Measurements from ENCODE around the gene CD34.
"Not testable (repeated sequence)": the region's sequence is repeated elsewhere in the genome, so short reads cannot be mapped to it uniquely, and the experiment has no call there.

Gene CD34

DNA sequence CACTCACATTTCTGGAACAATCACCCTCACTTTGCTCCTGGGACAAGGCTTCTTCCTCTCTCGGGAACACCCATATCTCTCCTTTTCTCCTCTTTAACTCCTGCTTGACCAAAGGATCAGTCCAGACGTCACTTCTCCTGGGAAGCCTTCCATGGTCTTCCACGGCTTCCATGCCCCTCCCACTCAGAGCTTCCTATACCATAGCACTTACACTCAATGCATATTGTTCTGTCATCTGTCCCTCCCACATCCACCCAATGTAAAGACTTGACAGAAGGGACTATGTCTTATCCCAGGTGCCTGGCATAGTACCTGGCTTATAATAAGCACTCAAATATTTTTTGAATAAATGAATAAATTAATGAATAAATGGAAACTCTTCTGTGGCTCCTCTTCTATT lies 28.2 kb downstream of the CD34 start:
- DNase-seq (ENCODE audit: low read depth, low spot score), result no peak
- in situ Hi-C loops (cut with HindIII; ENCODE audit: low sequenced_read_pairs), result no loop called here
- TF ChIP-seq, protein P1, sequence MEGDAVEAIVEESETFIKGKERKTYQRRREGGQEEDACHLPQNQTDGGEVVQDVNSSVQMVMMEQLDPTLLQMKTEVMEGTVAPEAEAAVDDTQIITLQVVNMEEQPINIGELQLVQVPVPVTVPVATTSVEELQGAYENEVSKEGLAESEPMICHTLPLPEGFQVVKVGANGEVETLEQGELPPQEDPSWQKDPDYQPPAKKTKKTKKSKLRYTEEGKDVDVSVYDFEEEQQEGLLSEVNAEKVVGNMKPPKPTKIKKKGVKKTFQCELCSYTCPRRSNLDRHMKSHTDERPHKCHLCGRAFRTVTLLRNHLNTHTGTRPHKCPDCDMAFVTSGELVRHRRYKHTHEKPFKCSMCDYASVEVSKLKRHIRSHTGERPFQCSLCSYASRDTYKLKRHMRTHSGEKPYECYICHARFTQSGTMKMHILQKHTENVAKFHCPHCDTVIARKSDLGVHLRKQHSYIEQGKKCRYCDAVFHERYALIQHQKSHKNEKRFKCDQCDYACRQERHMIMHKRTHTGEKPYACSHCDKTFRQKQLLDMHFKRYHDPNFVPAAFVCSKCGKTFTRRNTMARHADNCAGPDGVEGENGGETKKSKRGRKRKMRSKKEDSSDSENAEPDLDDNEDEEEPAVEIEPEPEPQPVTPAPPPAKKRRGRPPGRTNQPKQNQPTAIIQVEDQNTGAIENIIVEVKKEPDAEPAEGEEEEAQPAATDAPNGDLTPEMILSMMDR (IDR thresholded peaks at IDR 0.05; ENCODE audit: low read depth, low read length), result no peak
- H3K4me3 ChIP-seq (ENCODE audit: low read depth, low read length), result no peak overlapping the region

DNA sequence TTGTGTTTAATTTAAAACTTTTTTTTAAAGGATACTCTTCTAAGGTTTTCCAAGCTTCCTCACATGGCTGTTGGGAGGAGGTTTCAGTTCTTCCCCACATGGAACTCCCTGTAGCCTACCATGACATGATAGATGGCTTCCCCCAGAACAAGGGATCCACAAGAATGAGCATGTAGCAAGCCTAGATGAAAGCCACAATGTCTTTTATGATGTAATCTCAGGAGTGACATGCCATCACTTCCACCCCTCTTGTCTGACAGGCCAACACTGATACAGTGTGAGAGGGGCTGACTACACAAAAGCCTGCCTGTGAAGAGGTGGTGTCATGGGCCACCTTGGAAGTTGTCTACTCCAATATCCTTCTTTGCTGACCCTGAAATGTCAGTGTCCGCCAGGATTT lies 32.0 kb downstream of the CD34 start:
- H3K4me3 ChIP-seq (ENCODE audit: low read depth, low read length), result no peak overlapping the region
- DNase-seq (ENCODE audit: low read depth, low spot score), result no peak
- TF ChIP-seq, protein P1 (IDR thresholded peaks at IDR 0.05; ENCODE audit: low read depth, low read length), result no peak
- in situ Hi-C loops (cut with HindIII; ENCODE audit: low sequenced_read_pairs), result no loop called here

DNA sequence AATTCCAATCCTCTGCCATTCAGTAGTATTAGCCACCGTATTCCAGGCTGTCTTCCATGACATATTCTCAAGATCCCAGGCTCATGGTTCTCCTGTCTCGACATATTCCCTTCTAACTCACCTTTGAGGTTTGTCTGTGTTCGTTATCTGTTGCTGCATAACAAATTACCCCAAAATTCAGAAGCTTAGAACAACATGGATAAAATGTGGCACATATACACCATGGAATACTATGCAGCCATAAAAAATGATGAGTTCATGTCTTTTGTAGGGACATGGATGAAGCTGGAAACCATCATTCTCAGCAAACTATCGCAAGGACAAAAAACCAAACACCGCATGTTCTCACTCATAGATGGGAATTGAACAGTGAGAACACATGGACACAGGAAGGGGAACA lies 33.0 kb downstream of the CD34 start:
- DNase-seq (ENCODE audit: low read depth, low spot score); in situ Hi-C loops (cut with HindIII; ENCODE audit: low sequenced_read_pairs); H3K4me3 ChIP-seq (ENCODE audit: low read depth, low read length): not testable (repeated sequence)

DNA sequence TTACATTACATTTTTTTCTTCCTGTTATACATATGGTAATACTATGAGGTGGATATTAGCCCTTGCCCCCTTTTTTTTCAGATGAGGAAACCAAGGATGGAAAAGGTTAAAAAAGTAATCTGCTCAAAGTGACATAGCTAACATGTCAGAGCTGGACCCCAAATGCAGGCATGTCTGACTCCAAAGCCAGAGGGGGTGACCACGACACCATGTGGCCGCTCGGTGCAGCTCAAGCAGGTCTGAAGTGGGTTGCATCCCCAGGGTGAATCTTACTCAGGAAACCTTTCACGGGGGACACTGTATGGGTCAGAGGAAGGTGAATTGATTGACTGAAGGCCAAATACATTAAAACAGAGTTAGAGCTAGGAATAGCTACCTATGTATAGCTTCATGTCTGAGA lies 34.8 kb downstream of the CD34 start:
- in situ Hi-C loops (cut with HindIII; ENCODE audit: low sequenced_read_pairs), result no loop called here
- no peak for DNase-seq (ENCODE audit: low read depth, low spot score)
- TF ChIP-seq, protein P1 (IDR thresholded peaks at IDR 0.05; ENCODE audit: low read depth, low read length), result peak; percentile 42
- H3K4me3 ChIP-seq (ENCODE audit: low read depth, low read length), result no peak overlapping the region

DNA sequence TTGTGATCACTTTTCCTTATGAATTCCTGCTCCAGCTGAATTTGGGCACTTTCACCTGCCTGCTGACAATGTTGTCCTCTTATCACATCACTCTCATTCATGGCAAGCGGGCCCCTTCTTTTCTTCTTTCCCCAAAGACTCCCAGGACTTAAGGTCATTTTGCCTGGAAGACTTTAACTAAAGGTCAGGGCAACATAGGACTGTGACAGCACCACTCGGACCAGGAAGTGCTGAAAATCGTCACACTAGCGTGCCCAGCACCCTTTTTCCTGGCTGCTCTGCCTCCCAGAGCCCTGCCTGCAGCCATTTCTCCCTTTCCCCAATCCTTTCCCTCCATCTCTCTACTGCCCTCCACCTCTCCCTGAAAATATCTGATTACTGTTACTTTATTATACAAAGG lies 35.4 kb downstream of the CD34 start:
- DNase-seq (ENCODE audit: low read depth, low spot score), result no peak
- TF ChIP-seq, protein P1 (IDR thresholded peaks at IDR 0.05; ENCODE audit: low read depth, low read length), result no peak
- no peak overlapping the region for H3K4me3 ChIP-seq (ENCODE audit: low read depth, low read length)
- in situ Hi-C loops (cut with HindIII; ENCODE audit: low sequenced_read_pairs), result no loop called here

DNA sequence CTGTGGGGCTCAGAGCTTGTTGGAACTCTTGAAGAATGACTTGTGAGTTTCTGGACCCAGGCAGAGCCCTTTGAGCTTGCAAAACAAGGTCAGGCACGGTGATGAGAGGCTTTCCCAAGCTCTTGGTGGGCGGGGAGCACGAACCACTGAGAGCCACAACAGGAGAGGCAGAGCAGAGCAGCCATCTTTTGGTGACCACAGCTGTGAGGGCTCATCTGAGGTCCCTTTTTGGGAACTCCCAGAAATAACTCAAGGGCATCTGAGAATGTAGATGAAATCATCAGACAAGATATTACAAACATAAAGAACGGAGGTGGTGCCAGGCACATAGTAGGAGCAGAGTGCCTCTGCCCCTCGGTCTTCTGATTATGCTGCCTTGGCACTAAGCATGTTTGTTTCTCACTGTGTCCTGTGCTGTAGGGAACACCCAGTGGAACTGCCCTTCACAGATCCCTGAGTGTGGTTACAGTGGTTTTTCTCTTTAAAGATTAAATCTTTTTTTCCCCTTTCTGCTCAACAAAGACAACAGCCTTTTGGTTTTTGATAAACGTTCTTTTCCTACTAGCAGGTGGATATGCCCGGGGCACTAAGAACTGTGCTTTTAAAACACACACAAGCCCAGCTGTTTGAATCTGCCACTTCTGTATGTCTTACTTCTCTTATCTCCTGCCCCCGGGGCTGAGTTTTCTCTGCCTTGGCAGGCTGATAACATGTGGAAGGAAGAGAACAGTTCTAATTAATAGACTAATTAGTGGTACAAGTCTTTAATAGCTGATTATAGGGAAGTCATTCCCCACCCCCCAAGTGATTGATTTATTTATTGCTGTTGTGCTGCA lies 37.7 kb downstream of the CD34 start:
- TF ChIP-seq, protein P1 (IDR thresholded peaks at IDR 0.05; ENCODE audit: low read depth, low read length), result no peak
- no peak overlapping the region for H3K4me3 ChIP-seq (ENCODE audit: low read depth, low read length)
- DNase-seq (ENCODE audit: low read depth, low spot score), result no peak
- in situ Hi-C loops (cut with HindIII; ENCODE audit: low sequenced_read_pairs), result no loop called here

DNA sequence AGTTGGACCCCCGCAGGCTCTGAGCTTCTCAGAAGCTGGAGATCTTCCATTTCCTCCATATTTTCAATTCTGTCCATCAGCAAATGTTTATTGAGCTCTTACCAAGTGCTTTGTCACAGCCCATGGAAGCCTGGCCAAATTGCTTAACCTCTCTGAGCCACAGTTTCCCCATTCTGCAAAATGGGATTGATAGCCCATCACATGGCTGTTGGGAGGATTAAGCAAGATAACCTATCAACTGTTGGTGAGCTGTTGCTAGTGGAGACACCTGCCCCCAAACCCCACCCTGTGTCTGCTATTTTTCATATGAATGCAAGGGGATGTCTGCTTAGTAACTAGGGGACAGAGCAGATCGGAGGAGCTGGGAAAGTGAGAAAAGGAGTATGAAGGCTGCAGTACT lies 38.3 kb downstream of the CD34 start:
- DNase-seq (ENCODE audit: low read depth, low spot score), result no peak
- TF ChIP-seq, protein P1 (IDR thresholded peaks at IDR 0.05; ENCODE audit: low read depth, low read length), result no peak
- H3K4me3 ChIP-seq (ENCODE audit: low read depth, low read length), result no peak overlapping the region
- in situ Hi-C loops (cut with HindIII; ENCODE audit: low sequenced_read_pairs), result no loop called here
